T-helper 9 cell (primary cell): ENCODE measurements around the gene UNC79.

ENCODE experiments used
- DNase-seq: peaks from one replicate; pipeline ENCODE4 v3.0.0-alpha.2; 2020

The UNC79 gene

GRCh38 chr14:93712838-93713724 is 282.3 kb downstream of the UNC79 start:
- DNase-seq: no peak

DNA sequence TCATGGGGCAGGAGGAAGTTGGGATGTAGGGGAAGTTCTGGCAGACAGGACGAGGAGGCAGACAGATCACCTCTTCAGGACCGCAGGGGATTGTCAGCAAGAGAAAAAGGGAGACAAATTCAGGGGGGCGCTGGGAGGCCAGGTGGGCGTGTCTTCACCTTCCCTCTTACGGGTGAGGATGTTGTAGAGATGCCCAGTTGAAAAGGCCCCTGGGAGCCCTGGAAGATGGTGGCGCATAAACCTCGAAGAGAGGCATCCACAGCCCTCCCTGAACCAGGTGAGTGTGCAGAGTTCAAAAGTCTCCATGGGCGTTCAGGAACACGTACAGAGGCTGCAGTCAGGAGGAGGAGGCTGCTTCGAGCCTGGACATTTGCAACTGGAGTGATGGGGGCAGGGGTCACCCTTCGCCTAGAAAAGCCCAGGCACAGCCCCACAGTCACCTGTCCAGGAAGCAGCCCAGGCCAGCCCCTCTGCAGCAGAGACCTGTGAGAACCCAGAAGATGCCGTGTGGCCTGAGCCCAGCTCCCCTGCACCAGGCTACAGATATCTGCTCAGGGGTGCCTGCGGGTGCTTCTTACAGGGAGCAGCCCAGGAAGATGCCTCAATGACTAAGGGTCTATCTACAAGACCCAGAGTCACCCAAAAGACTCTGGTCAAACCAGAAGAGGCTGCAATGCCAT is 283.1 kb downstream of the UNC79 start:
- no peak for DNase-seq

GRCh38 chr14:93714605-93715004 is 283.9 kb downstream of the UNC79 start:
- no peak for DNase-seq

GRCh38 chr14:93715279-93715927 is 284.7 kb downstream of the UNC79 start:
- no peak for DNase-seq

DNA sequence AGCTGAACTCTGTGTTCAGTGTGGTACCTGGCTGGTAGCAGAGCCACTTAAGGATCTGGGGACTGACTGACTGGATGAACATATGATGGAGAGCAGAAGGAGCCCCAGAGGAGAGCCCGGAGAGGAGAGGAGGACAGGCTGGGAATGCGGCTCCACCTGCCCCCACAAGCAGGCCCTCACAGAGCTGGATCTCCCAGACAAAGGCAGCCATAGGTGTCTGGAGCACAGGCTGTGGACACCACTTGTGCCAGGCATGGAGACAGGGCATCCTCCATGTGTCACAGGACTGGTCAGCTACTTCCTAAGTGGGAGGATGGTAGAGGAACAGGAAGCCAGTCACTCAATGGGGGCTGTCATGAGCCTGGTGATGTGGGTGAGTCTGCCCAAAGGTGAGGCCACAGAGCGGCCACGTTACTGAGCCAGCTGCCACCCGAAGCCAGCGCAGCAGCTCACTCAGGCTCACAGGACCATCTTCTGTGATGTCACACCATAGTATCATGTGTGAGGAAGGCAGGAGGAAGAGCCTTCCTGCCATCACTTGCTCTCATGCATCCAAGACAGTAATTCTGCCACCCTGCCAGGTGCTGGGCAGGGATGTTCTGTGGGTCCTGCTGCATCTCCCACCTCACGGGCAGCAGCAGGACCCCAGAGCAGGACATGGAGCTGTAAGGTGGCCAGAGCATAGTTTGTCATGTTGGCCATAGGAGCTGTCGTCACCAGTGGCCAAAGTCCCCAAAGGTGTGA is 285.4 kb downstream of the UNC79 start:
- no peak for DNase-seq

DNA sequence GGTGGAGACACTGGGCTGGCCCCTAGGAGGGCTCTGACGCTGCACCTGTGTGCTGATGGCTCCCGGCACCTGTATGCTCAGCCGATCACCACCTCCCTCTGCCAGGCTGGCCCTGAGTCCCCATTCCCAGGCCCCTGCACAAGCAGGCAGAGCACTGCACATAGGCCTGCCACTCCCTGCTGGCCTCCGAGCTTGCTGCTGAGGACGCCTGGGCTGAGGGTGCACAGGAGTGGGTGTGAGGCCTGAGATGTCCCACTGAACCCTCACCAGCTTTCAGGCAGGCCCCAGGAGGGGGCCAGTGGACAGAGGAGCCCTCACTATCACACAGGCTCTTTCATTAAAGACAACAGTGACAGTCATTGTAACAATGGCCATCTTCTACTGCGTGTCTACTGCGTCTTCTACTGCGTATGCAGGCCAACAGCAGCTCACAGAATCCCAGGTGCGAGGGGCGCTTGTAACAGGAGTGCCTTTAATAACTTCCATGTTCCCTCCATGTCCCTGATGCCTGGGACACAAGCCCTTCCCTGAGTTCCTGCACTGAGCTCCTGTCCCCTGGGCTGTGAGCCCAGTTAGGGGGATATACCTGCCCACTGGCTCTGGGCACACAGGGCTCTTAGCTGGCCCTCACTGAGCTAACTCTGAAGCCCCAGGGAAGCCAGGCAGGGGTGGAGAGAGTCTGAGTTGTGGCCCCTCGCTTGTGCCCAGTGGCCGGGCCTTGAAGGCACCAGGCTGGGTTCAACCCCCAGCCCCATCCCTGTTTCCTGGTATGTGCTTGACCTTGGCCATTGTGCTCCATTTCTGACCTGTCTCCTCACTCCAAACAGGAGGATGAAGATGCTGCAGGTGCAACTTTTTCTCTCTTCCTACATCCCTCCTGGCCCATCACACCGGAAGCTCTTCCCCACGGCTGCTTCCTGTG is 286.3 kb downstream of the UNC79 start:
- no peak for DNase-seq

GRCh38 chr14:93717668-93718320 is 287.1 kb downstream of the UNC79 start:
- DNase-seq: no peak

GRCh38 chr14:93719256-93719655 is 288.5 kb downstream of the UNC79 start:
- DNase-seq: no peak

DNA sequence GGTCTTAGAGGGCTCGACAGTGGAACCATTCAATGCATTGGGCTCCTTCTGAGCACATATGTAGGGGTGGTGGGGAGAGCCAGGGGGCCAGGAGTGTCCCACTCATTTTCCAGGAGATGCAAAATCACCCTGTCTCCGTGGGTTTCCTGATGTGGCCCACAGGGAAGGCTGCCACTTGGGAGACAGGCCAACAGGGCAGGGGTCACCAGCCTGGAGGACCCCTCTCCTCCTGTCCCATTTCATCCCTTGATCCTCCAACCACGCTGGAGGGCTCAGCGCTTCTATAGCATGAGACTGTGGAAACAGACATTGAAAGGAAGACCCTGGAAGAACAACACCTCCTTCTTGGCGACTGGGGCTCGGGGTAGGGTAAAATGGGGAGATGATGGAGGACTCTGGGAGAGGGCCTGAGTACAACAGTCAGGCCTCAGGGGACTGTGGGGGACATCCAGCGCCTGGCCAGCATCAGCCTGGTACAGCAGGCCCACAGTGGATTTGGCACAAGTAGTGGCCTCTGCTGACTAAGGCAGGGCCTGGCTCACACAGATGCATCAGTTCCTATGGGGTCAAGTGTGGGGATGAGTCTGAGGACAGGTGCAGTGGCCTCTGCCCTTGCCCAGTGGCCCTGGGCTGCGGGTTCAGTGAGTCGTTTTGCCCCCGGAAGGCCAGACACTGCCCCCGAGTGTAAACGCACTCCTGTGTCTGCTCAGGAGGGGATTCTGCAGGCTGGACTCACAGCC is 289.5 kb downstream of the UNC79 start:
- no peak for DNase-seq

DNA sequence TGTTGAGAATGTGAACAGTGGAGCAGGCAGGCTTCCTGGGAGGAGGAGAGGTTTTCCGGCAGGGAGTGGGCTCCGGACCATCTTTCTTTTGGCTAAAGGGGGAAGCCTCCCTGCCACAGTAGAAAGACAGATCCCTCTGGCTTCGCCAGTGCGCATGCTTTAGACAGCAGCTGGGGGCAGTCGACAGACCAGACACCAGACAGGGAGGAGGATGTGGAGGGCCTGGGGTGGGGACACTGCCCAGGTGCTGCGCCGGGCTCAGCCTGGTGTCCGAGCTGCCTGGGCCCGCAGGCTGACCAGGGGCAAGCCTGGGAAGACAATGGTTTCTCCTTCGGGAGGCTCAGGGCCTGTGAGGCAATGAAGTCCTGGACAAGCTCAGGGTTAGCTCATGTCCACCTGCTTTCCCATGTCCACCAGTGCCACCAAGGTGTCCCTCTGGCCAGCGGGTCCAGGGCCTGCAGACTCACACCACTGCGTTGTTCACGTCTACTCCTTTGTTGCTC is 290.3 kb downstream of the UNC79 start:
- no peak for DNase-seq

- DNase-seq: no peak
These were observed 292.3 kb downstream of the UNC79 start for GRCh38 chr14:93723001-93723400.

DNA sequence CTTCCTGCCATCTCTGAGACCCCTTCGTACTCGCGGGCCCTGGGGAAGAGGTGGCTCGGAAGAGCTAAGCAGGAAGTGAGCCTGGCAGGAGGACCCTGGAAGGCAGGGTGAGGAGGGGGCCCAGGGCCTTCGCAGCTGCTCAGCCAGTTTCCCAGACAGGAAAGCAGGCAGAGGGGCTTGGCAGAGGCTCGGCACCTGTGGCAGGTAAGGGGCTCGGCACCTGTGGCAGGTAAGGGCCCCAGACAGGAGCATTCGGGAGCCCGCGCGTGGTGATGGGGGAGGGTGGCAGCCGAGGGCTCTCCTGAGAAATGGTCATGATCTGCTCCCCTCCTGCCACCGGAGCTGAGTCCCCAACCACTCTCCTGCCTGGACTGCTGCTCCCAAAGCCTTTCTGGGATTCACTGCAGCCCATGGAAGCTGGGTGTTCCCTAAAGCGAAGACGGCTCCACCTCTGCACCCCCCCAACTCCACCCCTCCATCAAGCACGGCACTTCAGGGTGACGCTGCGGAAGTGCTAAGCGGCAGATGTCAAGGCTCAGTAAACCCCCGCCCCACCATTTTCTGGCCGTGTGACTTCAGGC is 294.4 kb downstream of the UNC79 start:
- no peak for DNase-seq

- no peak for DNase-seq
These were observed 295.3 kb downstream of the UNC79 start for GRCh38 chr14:93725993-93726392.

GRCh38 chr14:93727039-93727740 is 296.5 kb downstream of the UNC79 start:
- DNase-seq: no peak

GRCh38 chr14:93727917-93728650 is 297.3 kb downstream of the UNC79 start:
- DNase-seq: no peak

DNA sequence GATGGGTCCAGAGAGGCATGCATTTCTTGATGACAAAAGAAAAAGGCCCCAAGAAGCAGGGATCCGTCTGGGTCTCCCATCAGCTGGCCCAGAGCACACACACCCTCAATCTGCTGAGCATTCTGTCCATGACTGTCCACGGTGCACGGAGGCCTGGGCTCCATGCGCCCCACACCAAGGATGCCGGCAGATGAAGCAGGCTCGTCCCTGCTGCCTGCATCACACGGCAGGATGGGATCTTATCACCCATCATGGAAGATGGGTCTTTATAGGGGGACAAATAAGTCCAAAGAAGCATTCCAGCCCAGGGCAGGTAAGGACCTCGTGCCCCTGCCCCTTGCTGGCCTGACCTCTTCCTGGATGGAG is 297.9 kb downstream of the UNC79 start:
- DNase-seq: no peak

- no peak for DNase-seq
These were observed 299.3 kb downstream of the UNC79 start for GRCh38 chr14:93729993-93730392.

GRCh38 chr14:93731753-93732152 is 301.0 kb downstream of the UNC79 start:
- no peak for DNase-seq

DNA sequence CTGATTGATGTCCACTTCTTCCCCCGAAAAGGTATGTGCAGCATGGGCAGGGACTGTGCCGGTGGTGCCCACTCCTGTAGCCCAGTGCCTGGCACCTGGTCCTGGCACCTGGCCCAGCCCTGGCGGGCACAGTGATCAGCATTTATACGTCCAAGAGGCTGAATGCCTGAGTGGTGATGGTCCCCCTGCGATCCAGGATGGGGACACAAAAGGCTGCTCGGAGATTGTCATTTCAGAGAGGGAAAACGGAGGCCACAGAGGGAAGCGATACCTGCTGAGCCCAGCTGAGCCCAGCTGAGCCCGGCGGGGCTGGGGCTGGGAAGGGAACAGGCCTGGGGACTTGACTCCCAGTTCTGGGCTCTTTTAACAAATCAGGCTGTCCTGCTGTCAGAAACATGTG is 301.8 kb downstream of the UNC79 start:
- DNase-seq: no peak
